CD14-positive monocyte (primary cell): ENCODE measurements around the gene DPF1. TPM values are rescaled to one million over a fixed set of nuclear protein-coding genes. Genes with fewer than 3 reads are reported as not detected.

ENCODE experiments used
- DNase-seq, 3 donors: peaks; one replicate each; pipeline ENCODE4 v3.0.0-alpha.2; 2011 to 2022
- H2AFZ ChIP-seq: 2 replicates; pipeline ENCODE4 v1.6.0; 2012; ENCODE audit warnings: mild to moderate bottlenecking, low read depth, low read length, inconsistent platforms; ENCODE audit not compliant: insufficient read depth, poor library complexity, severe bottlenecking
- H3K27ac ChIP-seq, 2 donors: 1 replicate in 1 of 2; 2 replicates in 1 of 2; pipeline ENCODE4 v1.5.1; 2012 to 2013; ENCODE audit warnings: low read length in 2 of 2, control low read depth in 1 of 2, inconsistent platforms in 1 of 2, low read depth in 1 of 2, mild to moderate bottlenecking in 1 of 2
- H3K27me3 ChIP-seq, 2 donors: one replicate each; pipeline versions ENCODE4 v1.6.0 to v1.6.1; 2011 to 2013; ENCODE audit warnings: low read length in 2 of 2; ENCODE audit not compliant: control insufficient read depth in 2 of 2, insufficient read depth in 2 of 2
- H3K36me3 ChIP-seq, 2 donors: replicated peaks in 1 of 2; 1 replicate in 1 of 2; 2 replicates in 1 of 2; pipeline versions ENCODE4 v1.5.1 to v1.6.1; 2012 to 2013; ENCODE audit warnings: low read length in 2 of 2, control low read depth in 1 of 2, inconsistent platforms in 1 of 2, mild to moderate bottlenecking in 1 of 2; ENCODE audit not compliant: insufficient read depth in 2 of 2, control insufficient read depth in 1 of 2
- H3K4me1 ChIP-seq, 2 donors: 1 replicate in 1 of 2; 2 replicates in 1 of 2; pipeline versions ENCODE4 v1.5.1 to v1.6.1; 2012 to 2013; ENCODE audit warnings: low read length in 2 of 2, control low read depth in 1 of 2, inconsistent platforms in 1 of 2, mild to moderate bottlenecking in 1 of 2, moderate library complexity in 1 of 2; ENCODE audit not compliant: insufficient read depth in 2 of 2, control insufficient read depth in 1 of 2
- H3K4me2 ChIP-seq: replicated peaks from 2 replicates; pipeline ENCODE3; 2012; ENCODE audit warnings: low read length, moderate library complexity, mild to moderate bottlenecking; ENCODE audit not compliant: poor library complexity, severe bottlenecking; ENCODE audit errors: extremely low read depth
- H3K4me3 ChIP-seq, 3 experiments: fragments of 200-600 bp in 1 of 3; sonication (generic) in 1 of 3; replicated peaks in 1 of 3; 1 replicate in 2 of 3; 2 replicates in 1 of 3; pipeline ENCODE4 v1.5.1; 2011 to 2013; ENCODE audit warnings: low read length in 3 of 3, mild to moderate bottlenecking in 3 of 3, control low read depth in 2 of 3, low read depth in 2 of 3, inconsistent platforms in 1 of 3, moderate library complexity in 1 of 3
- H3K79me2 ChIP-seq: 2 replicates; pipeline ENCODE4 v1.6.0; 2012; ENCODE audit warnings: mild to moderate bottlenecking, control low read depth, inconsistent platforms, low read length, moderate library complexity; ENCODE audit not compliant: insufficient read depth
- H3K9ac ChIP-seq: 2 replicates; pipeline ENCODE4 v1.6.0; 2017; ENCODE audit warnings: low read length, mild to moderate bottlenecking; ENCODE audit not compliant: insufficient read depth, poor library complexity, severe bottlenecking
- H3K9me3 ChIP-seq, 2 donors: replicated peaks in 1 of 2; 1 replicate in 1 of 2; 2 replicates in 1 of 2; pipeline versions ENCODE4 v1.5.1 to v1.6.1; 2012 to 2013; ENCODE audit warnings: low read length in 2 of 2, control low read depth in 1 of 2; ENCODE audit not compliant: control insufficient read depth in 1 of 2, insufficient read depth in 1 of 2
- H4K20me1 ChIP-seq: 2 replicates; pipeline ENCODE4 v1.6.0; 2012; ENCODE audit warnings: mild to moderate bottlenecking, low read length, control low read depth, moderate library complexity; ENCODE audit not compliant: insufficient read depth
- H3K27ac Mint-ChIP-seq, 7 donors: one replicate each; pipeline ENCODE4 v1.8.0; 2020; ENCODE audit warnings: mild to moderate bottlenecking in 7 of 7, mixed read lengths in 7 of 7, moderate library complexity in 6 of 7, inconsistent platforms in 2 of 7
- H3K27me3 Mint-ChIP-seq, 3 donors: one replicate each; pipeline ENCODE4 v1.8.0; 2021 to 2022; ENCODE audit warnings: low read depth in 3 of 3, mild to moderate bottlenecking in 3 of 3, mixed read lengths in 3 of 3, moderate library complexity in 3 of 3, inconsistent platforms in 1 of 3
- H3K36me3 Mint-ChIP-seq, 2 donors: one replicate each; pipeline ENCODE4 v1.8.0; 2020; ENCODE audit warnings: mixed read lengths in 2 of 2, inconsistent platforms in 1 of 2, mild to moderate bottlenecking in 1 of 2
- H3K4me1 Mint-ChIP-seq: one replicate; pipeline ENCODE4 v1.8.0; 2020; ENCODE audit warnings: mild to moderate bottlenecking, mixed read lengths
- H3K4me3 Mint-ChIP-seq, 2 donors: one replicate each; pipeline ENCODE4 v1.8.0; 2020; ENCODE audit warnings: mild to moderate bottlenecking in 2 of 2, mixed read lengths in 2 of 2, moderate library complexity in 1 of 2
- H3K9me3 Mint-ChIP-seq, 7 donors: one replicate each; pipeline ENCODE4 v1.8.0; 2020 to 2022; ENCODE audit warnings: mixed read lengths in 7 of 7, mild to moderate bottlenecking in 6 of 7, moderate library complexity in 6 of 7, inconsistent platforms in 2 of 7
- CTCF ChIP-seq: fragments of 200-600 bp; IDR thresholded peaks from one replicate; pipeline ENCODE4 v1.8.0; 2022; ENCODE audit warnings: antibody characterized with exemption, mild to moderate bottlenecking
- WGBS: methylation state at CpG from one replicate; pipeline ENCODE4 v1.1.5; 2013; ENCODE audit warnings: missing lambda C conversion rate; ENCODE audit not compliant: insufficient coverage; 5-methylcytosine and 5-hydroxymethylcytosine counted together
- intact Hi-C, 2 donors: fragments of 100-400 bp; cut with micrococcal nuclease; formaldehyde crosslinking; loops; one replicate each; pipeline versions ENCODE4 v1.15.0 to v1.15.1; 2023
- polyA plus RNA-seq, 3 donors: library from polyadenylated mRNA; depleted of rRNA in 1 of 3; unstranded in 2 of 3; stranded (reverse) in 1 of 3; fragments of 300-500 nt in 2 of 3; fragments of >200 nt in 1 of 3; fragmentation: Illumina TruSeq in 2 of 3; gene quantifications; 1 replicate in 2 of 3; 2 replicates in 1 of 3; pipeline ENCODE4 v1.2.3, GENCODE V29; 2012 to 2021

Gene DPF1
- polyA plus RNA-seq, 3 donors: not detected

- Mint-ChIP-seq H3K27me3 (peaks cover 57 to 70% (median 68%) of the 10 kb centered on the region in 3 donors), H3K9me3 (peaks cover 0 to 14% (median 4%) of the 10 kb centered on the region in 7 donors), H3K4me3 (peak overlapping the region in 1 of 2 donors; percentile 74), H3K4me1 (peaks cover 16% of the 10 kb centered on the region), H3K27ac (no peak overlapping the region), H3K36me3 (peaks cover 2 to 5% of the 10 kb centered on the region in 2 donors)
- TF ChIP-seq CTCF: no peak
- WGBS: 89% methylated on average over 22 of the region's 23 CpGs
- H3K79me2 ChIP-seq: no peaks in the 10 kb centered on the region
- no peak for DNase-seq
- peaks cover 0 to 11% of the 10 kb centered on the region in 2 donors for H3K9me3 ChIP-seq
- intact Hi-C loops: no loop called here
- H3K27ac ChIP-seq: no peak overlapping the region
- peaks cover 20 to 49% of the 10 kb centered on the region in 2 donors for H3K27me3 ChIP-seq
- no peak overlapping the region for H3K9ac ChIP-seq
- no peak overlapping the region for H2AFZ ChIP-seq
- H3K4me1 ChIP-seq: no peaks in the 10 kb centered on the region
- no peak overlapping the region for H3K4me3 ChIP-seq
- H3K4me2 ChIP-seq: no peak overlapping the region
- H3K36me3 ChIP-seq: no peaks in the 10 kb centered on the region
- H4K20me1 ChIP-seq: no peaks in the 10 kb centered on the region
These were observed 10.6 kb downstream of the DPF1 start for GRCh38 chr19:38213469-38213868.

- Mint-ChIP-seq H3K36me3 (peaks cover 10 to 12% of the 10 kb centered on the region in 2 donors), H3K27ac (no peak overlapping the region), H3K9me3 (peaks cover 0 to 17% (median 4%) of the 10 kb centered on the region in 7 donors), H3K4me3 (no peak overlapping the region), H3K4me1 (peaks cover 16% of the 10 kb centered on the region), H3K27me3 (peaks cover 55 to 71% (median 70%) of the 10 kb centered on the region in 3 donors)
- Histone ChIP-seq H4K20me1 (no peaks in the 10 kb centered on the region), H3K27me3 (peaks cover 20 to 49% of the 10 kb centered on the region in 2 donors), H3K36me3 (no peaks in the 10 kb centered on the region), H3K9ac (no peak overlapping the region), H3K79me2 (no peaks in the 10 kb centered on the region), H3K4me1 (no peaks in the 10 kb centered on the region), H3K4me2 (no peak overlapping the region), H3K27ac (no peak overlapping the region), H3K9me3 (peaks cover 0 to 11% of the 10 kb centered on the region in 2 donors), H2AFZ (no peak overlapping the region), H3K4me3 (no peak overlapping the region)
- TF ChIP-seq CTCF: no peak
- no peak for DNase-seq
- WGBS: 21% methylated on average over 6 of the region's 15 CpGs
- intact Hi-C loops: no loop called here
These were observed 12.3 kb downstream of the DPF1 start for GRCh38 chr19:38211766-38212165.
